Measurements from ENCODE around the gene ADRA2B. TPM values are rescaled to one million over a fixed set of nuclear protein-coding genes. Genes with fewer than 3 reads are reported as not detected.

The ADRA2B gene
- total RNA-seq, 1 donor: under 0.01 TPM

GRCh38 chr2:96114903-96115581 lies 1.3 kb downstream of the ADRA2B start:
- TF ChIP-seq, protein P1, sequence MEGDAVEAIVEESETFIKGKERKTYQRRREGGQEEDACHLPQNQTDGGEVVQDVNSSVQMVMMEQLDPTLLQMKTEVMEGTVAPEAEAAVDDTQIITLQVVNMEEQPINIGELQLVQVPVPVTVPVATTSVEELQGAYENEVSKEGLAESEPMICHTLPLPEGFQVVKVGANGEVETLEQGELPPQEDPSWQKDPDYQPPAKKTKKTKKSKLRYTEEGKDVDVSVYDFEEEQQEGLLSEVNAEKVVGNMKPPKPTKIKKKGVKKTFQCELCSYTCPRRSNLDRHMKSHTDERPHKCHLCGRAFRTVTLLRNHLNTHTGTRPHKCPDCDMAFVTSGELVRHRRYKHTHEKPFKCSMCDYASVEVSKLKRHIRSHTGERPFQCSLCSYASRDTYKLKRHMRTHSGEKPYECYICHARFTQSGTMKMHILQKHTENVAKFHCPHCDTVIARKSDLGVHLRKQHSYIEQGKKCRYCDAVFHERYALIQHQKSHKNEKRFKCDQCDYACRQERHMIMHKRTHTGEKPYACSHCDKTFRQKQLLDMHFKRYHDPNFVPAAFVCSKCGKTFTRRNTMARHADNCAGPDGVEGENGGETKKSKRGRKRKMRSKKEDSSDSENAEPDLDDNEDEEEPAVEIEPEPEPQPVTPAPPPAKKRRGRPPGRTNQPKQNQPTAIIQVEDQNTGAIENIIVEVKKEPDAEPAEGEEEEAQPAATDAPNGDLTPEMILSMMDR (IDR thresholded peaks at IDR 0.05; ENCODE audit: insufficient read depth, low read length): no peak
- DNase-seq (ENCODE audit: low read depth): no peak
- H3K4me3 ChIP-seq (ENCODE audit: low read depth, low read length): no peak overlapping the region

DNA sequence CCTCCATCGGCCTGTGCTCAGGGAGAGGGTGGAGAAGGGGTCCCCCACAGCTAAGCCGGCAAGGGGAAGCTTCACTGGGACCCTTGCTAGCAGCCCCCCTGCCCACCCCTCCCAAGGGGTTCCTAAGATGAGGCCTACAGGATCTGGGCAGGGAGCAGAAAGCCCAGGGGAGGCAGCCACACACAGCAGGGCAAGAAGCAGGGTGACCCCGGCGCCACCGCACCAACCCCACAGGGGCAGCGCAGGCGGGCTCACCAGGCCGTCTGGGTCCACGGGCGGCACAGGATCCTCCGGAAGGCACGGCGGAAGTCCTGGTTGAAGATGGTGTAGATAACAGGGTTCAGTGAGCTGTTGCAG lies 1.8 kb downstream of the ADRA2B start:
- no peak for DNase-seq (ENCODE audit: low read depth)
- no peak overlapping the region for H3K4me3 ChIP-seq (ENCODE audit: low read depth, low read length)
- TF ChIP-seq, protein P1 (IDR thresholded peaks at IDR 0.05; ENCODE audit: insufficient read depth, low read length): no peak

DNA sequence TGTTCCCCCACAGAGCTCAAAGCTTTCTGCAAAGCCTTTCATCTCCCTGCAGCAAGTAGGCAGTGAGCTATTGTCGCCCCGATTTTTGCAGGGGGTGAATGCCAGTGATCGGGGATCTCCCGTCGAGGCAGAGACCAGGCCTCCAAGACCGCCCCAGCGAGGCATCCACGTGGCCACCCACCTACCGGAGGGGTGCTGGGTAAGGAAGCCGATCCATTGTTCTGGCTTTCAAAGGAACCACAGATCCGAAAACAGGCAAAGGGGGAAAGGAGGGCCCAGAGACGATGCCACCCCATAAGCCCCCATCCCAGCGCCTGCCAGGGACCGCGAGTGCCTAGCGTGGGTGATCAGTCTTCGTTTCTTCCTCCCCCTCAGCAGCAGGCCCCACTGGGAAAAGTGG lies 2.4 kb downstream of the ADRA2B start:
- no peak for DNase-seq (ENCODE audit: low read depth)

GRCh38 chr2:96113367-96113677 lies 3.0 kb downstream of the ADRA2B start:
- TF ChIP-seq, protein P1 (IDR thresholded peaks at IDR 0.05; ENCODE audit: insufficient read depth, low read length): no peak
- no peak overlapping the region for H3K4me3 ChIP-seq (ENCODE audit: low read depth, low read length)
- DNase-seq (ENCODE audit: low read depth): no peak

More for the DNA sequence above, 2.4 kb downstream of the ADRA2B start:
- H3K4me3 ChIP-seq (ENCODE audit: low read depth, low read length): no peak overlapping the region
- TF ChIP-seq, protein P1 (IDR thresholded peaks at IDR 0.05; ENCODE audit: insufficient read depth, low read length): no peak

DNA sequence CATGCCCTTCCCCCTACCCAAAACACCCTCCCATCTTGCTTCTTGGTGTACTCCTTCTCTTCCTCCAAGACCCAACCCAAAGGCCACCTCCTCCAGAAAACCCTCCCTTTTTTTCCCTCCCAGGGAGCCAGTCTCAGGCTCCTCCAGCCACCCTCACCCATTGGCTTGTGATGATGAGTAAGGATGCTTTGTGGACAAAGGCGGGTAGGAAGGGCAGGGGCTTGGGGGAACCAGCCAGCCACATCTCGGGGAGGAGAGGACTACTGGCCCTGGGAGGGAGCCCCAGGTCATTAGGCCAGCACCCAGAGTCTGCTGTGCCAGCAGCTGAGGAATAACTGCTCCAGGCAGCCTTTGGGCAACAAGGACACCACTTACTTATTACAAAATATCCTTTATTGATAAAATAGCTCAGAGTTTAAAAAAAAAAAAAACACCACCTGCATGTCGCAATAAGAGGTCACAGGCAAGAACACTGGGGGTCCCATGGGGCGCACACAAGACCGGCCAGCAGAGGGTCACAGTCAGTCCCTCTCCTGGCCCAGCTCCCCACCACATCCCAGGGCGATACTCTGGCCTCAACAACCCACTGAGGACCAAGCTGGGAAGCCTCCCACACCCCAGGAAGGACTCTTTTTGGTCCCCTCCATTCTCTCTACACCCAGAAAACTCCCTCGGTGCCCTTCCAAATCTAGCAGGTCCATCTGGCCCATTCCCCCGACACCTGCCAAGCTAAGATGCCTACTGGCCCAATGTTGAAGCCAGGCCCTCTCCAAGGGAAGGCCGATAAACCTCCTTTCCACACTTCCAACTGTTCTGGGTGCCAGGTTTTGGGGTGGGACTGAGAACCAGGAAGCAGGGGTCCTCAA lies 3.6 kb downstream of the ADRA2B start:
- TF ChIP-seq, protein P1 (IDR thresholded peaks at IDR 0.05; ENCODE audit: insufficient read depth, low read length): no peak
- no peak for DNase-seq (ENCODE audit: low read depth)
- no peak overlapping the region for H3K4me3 ChIP-seq (ENCODE audit: low read depth, low read length)

- H3K4me3 ChIP-seq (ENCODE audit: low read depth, low read length): no peak overlapping the region
- TF ChIP-seq, protein P1 (IDR thresholded peaks at IDR 0.05; ENCODE audit: insufficient read depth, low read length): no peak
- DNase-seq (ENCODE audit: low read depth): no peak
Observed at GRCh38 chr2:96111823-96112500, 4.4 kb downstream of the ADRA2B start.
